ENCODE measurements around the gene NTNG2. TPM values are rescaled to one million over a fixed set of nuclear protein-coding genes. Genes with fewer than 3 reads are reported as not detected.

NTNG2 gene
- total and polyA plus RNA-seq, 2 of the 13 experiments (the other 11 are each of a cell fraction or from before 2014, with no cell fraction given): 0.02 to 0.36 TPM

- in situ Hi-C loops (cut with HindIII; ENCODE audit: extremely low pct_ligation_motif_present, low pct_unique_long_range_greater_than_20kb): no loop called here
- intact Hi-C loops (cut with micrococcal nuclease; ENCODE audit: unreplicated experiment): no loop called here
- Histone ChIP-seq H3K36me3 (replicated peaks in 1 of 2; ENCODE audit: control insufficient read depth in 1 of 2, insufficient read depth in 2 of 2, low read length in 2 of 2) (no peaks in the 10 kb centered on the region), H3K79me2 (ENCODE audit: insufficient read depth, low read length) (no peaks in the 10 kb centered on the region), H3K4me2 (ENCODE audit: low read depth, low read length) (no peak overlapping the region), H4K20me1 (ENCODE audit: insufficient read depth, low read length) (no peaks in the 10 kb centered on the region), H3K4me3 (replicated peaks in 1 of 3; ENCODE audit: insufficient read depth in 1 of 3, low read depth in 2 of 3, low read length in 3 of 3) (no peak overlapping the region), H3K27me3 (ENCODE audit: control insufficient read depth in 1 of 2, insufficient read depth in 2 of 2, low read length in 2 of 2) (peaks cover 4 to 74% of the 10 kb centered on the region in 2 experiments; a peak in 4 of 5 replicates), H2AFZ (ENCODE audit: low read length) (no peak overlapping the region), H3K9ac (ENCODE audit: insufficient read depth, low read depth, low read length) (no peak overlapping the region), H3K27ac (ENCODE audit: extremely low read length, insufficient read depth, low read length) (no peak overlapping the region), H3K4me1 (ENCODE audit: insufficient read depth, low read length) (no peaks in the 10 kb centered on the region), H3K9me3 (ENCODE audit: low read length) (no peaks in the 10 kb centered on the region)
- CTCF ChIA-PET (ENCODE audit: low intra/inter-chr PET ratio, low total read pairs): no interaction called here
- POLR2A ChIA-PET: no interaction called here
- ATAC-seq (no peak), DNase-seq (ENCODE audit: low spot score) (no peak), FAIRE-seq (no peak)
- TF ChIP-seq LBX2 (CRISPR knock-in tag; IDR thresholded peaks at IDR 0.05; ENCODE audit: borderline replicate concordance) (no peak), STAT5B (CRISPR knock-in tag; IDR thresholded peaks at IDR 0.05) (no peak), ZNF350 (CRISPR knock-in tag; IDR thresholded peaks at IDR 0.05; ENCODE audit: borderline replicate concordance, low read depth) (no peak), NR2F2 (IDR thresholded peaks at IDR 0.05; ENCODE audit: borderline replicate concordance, low read depth) (no peak), ZZZ3 (CRISPR knock-in tag; IDR thresholded peaks at IDR 0.05; ENCODE audit: borderline replicate concordance) (no peak)
- BruUV-seq (replicated peaks): no TSS peak
- 17% methylated on average over 1 of the region's 16 CpGs for WGBS (ENCODE audit: low lambda C conversion rate)
These were observed 25.6 kb upstream of the NTNG2 start for GRCh38 chr9:132136151-132136780.

- intact Hi-C loops (cut with micrococcal nuclease; ENCODE audit: unreplicated experiment): no loop called here
- Histone ChIP-seq H3K4me3 (replicated peaks in 1 of 3; ENCODE audit: insufficient read depth in 1 of 3, low read depth in 2 of 3, low read length in 3 of 3) (peak overlapping the region in 1 of 3 experiments; percentile 33; a peak in 1 of 6 replicates), H3K9ac (ENCODE audit: insufficient read depth, low read depth, low read length) (no peak overlapping the region), H2AFZ (ENCODE audit: low read length) (no peak overlapping the region), H3K4me2 (ENCODE audit: low read depth, low read length) (peak overlapping the region; percentile 41), H3K36me3 (replicated peaks in 1 of 2; ENCODE audit: control insufficient read depth in 1 of 2, insufficient read depth in 2 of 2, low read length in 2 of 2) (no peaks in the 10 kb centered on the region), H3K27me3 (ENCODE audit: control insufficient read depth in 1 of 2, insufficient read depth in 2 of 2, low read length in 2 of 2) (peaks cover 5 to 48% of the 10 kb centered on the region in 2 experiments; a peak in 3 of 5 replicates), H3K9me3 (ENCODE audit: low read length) (no peaks in the 10 kb centered on the region), H3K79me2 (ENCODE audit: insufficient read depth, low read length) (no peaks in the 10 kb centered on the region), H4K20me1 (ENCODE audit: insufficient read depth, low read length) (no peaks in the 10 kb centered on the region), H3K4me1 (ENCODE audit: insufficient read depth, low read length) (no peaks in the 10 kb centered on the region), H3K27ac (ENCODE audit: extremely low read length, insufficient read depth, low read length) (no peak overlapping the region)
- 7% methylated on average over 24 of the region's 24 CpGs for WGBS (ENCODE audit: low lambda C conversion rate)
- no peak for FAIRE-seq
- ChIA-PET CTCF (ENCODE audit: low intra/inter-chr PET ratio, low total read pairs) (no interaction called here), POLR2A (no interaction called here)
- ATAC-seq: peak; percentile 65
- in situ Hi-C loops (cut with HindIII; ENCODE audit: extremely low pct_ligation_motif_present, low pct_unique_long_range_greater_than_20kb): no loop called here
- no peak for DNase-seq (ENCODE audit: low spot score)
- no TSS peak for BruUV-seq (replicated peaks)
- TF ChIP-seq ASH2L (IDR thresholded peaks at IDR 0.05; ENCODE audit: insufficient read length, low read depth, low read length) (no peak), ELK4 (CRISPR knock-in tag; IDR thresholded peaks at IDR 0.05; ENCODE audit: borderline replicate concordance) (no peak), CBFB (CRISPR knock-in tag; IDR thresholded peaks at IDR 0.05) (no peak), TCF7L2 (IDR thresholded peaks at IDR 0.05; ENCODE audit: low read depth, low read length) (no peak), PRDM10 (CRISPR knock-in tag; IDR thresholded peaks at IDR 0.05; ENCODE audit: low read depth) (no peak), KLF6 (CRISPR knock-in tag; IDR thresholded peaks at IDR 0.05) (no peak)
These were observed 20.4 kb upstream of the NTNG2 start for GRCh38 chr9:132141344-132141947.

Data from HepG2 (cell line).